ENCODE data around the gene STK16.

Gene STK16

GRCh38 chr2:219221957-219222518 lies 23.2 kb upstream of the STK16 start:
- no peaks in the 10 kb centered on the region for H3K9me3 ChIP-seq (replicated peaks in 1 of 2; ENCODE audit: control insufficient read depth in 2 of 2, insufficient read depth in 1 of 2, low read depth in 1 of 2, low read length in 2 of 2)
- no peak overlapping the region for H3K23ac ChIP-seq (ENCODE audit: low read depth, low read length, poor library complexity)

DNA sequence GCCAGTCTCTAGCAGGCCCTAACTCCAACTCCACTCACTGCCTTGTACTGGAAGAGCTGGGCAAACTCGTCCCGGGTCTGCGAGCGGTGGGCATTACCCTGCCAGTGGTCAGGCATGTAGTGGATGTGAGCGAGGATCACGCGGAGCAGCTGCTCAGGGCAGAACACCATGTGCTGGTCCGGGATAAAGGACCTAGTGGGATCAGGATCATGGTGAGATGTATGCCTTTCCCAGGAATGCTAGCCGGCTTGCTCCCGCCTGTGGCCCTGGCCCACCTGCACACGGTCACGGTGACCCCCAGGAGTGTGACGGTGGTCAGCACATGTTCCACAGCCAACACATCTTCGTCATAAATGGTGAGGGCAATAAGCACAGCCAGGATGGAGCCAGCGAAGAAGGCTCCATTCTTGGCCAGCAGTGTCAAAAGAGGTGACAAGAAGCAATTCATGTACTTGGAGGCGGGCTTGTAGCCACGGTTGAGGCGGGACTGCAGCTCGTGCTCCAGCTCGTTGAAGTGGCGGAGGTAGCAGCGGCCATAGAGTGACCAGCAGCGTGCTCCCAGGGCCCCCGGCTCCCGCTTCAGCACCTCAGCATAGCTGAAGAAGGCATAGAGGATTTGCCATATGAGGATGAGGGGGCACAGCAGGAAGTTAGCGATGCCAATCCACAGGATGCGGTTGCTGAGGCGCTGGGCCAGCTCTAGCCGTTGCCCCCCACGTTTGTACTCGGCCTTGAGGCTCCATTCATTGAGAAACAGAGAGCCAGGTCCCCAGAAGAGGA lies 21.3 kb upstream of the STK16 start:
- Histone ChIP-seq H4K91ac (ENCODE audit: low read depth, low read length, poor library complexity) (no peak overlapping the region), H3K36me3 (replicated peaks in 1 of 2; ENCODE audit: control insufficient read depth in 2 of 2, insufficient read depth in 2 of 2, low read length in 2 of 2) (peaks cover 49 to 75% of the 10 kb centered on the region in 2 donors), H2BK120ac (ENCODE audit: low read depth, low read length) (no peak overlapping the region), H3K79me1 (ENCODE audit: low read depth, low read length) (peaks cover 18% of the 10 kb centered on the region), H3K4ac (ENCODE audit: low read length) (no peak overlapping the region), H3K4me3 (ENCODE audit: low read length in 2 of 2) (no peak overlapping the region), H3K4me2 (ENCODE audit: insufficient read depth, low read length, poor library complexity, severe bottlenecking) (no peak overlapping the region), H3K14ac (ENCODE audit: low read length) (no peak overlapping the region), H2BK15ac (ENCODE audit: low read length) (no peak overlapping the region), H4K8ac (ENCODE audit: low read depth, low read length) (peak overlapping the region; percentile 97), H3K23ac (ENCODE audit: low read depth, low read length, poor library complexity) (peak overlapping the region; percentile 48), H3K9ac (ENCODE audit: low read depth, low read length, poor library complexity) (no peak overlapping the region), H2BK12ac (ENCODE audit: low read length) (no peak overlapping the region), H3K27ac (replicated peaks; ENCODE audit: low read length) (no peak overlapping the region), H3K27me3 (ENCODE audit: control insufficient read depth in 3 of 3, insufficient read depth in 3 of 3, low read depth in 1 of 3, low read length in 3 of 3) (no peaks in the 10 kb centered on the region), H2AK5ac (ENCODE audit: low read depth, low read length) (no peak overlapping the region), H2AFZ (ENCODE audit: low read length) (no peak overlapping the region), H3K9me3 (replicated peaks in 1 of 2; ENCODE audit: control insufficient read depth in 2 of 2, insufficient read depth in 1 of 2, low read depth in 1 of 2, low read length in 2 of 2) (no peaks in the 10 kb centered on the region), H3K4me1 (ENCODE audit: control insufficient read depth in 2 of 2, insufficient read depth in 1 of 2, low read depth in 1 of 2, low read length in 2 of 2) (peaks cover 9 to 13% of the 10 kb centered on the region in 2 donors), H2BK5ac (ENCODE audit: low read length) (no peak overlapping the region), H3K18ac (ENCODE audit: low read length) (no peak overlapping the region)
- no CpG with 5 or more reads among the region's 31 CpGs for WGBS, 2 donors (ENCODE audit: extremely low coverage in 2 of 2, insufficient read length in 2 of 2, insufficient replicate concordance in 1 of 2)
- no peak for DNase-seq (ENCODE audit: low spot score)

More at GRCh38 chr2:219221957-219222518, 23.2 kb upstream of the STK16 start:
- no peak overlapping the region for H2AFZ ChIP-seq (ENCODE audit: low read length)
- no peak overlapping the region for H3K4me3 ChIP-seq (ENCODE audit: low read length in 2 of 2)
- no peak overlapping the region for H2BK15ac ChIP-seq (ENCODE audit: low read length)
- H3K27ac ChIP-seq (replicated peaks; ENCODE audit: low read length) = no peak overlapping the region
- no peak overlapping the region for H2BK12ac ChIP-seq (ENCODE audit: low read length)
- no peak overlapping the region for H3K18ac ChIP-seq (ENCODE audit: low read length)
- H3K4ac ChIP-seq (ENCODE audit: low read length) = no peak overlapping the region
- no peak overlapping the region for H3K14ac ChIP-seq (ENCODE audit: low read length)
- H3K27me3 ChIP-seq (ENCODE audit: control insufficient read depth in 3 of 3, insufficient read depth in 3 of 3, low read depth in 1 of 3, low read length in 3 of 3) = no peaks in the 10 kb centered on the region
- peaks cover 5% of the 10 kb centered on the region for H3K79me1 ChIP-seq (ENCODE audit: low read depth, low read length)
- peaks cover 49 to 69% of the 10 kb centered on the region in 2 donors for H3K36me3 ChIP-seq (replicated peaks in 1 of 2; ENCODE audit: control insufficient read depth in 2 of 2, insufficient read depth in 2 of 2, low read length in 2 of 2)
- peak overlapping the region; percentile 66 for H2BK5ac ChIP-seq (ENCODE audit: low read length)
- no peak overlapping the region for H3K9ac ChIP-seq (ENCODE audit: low read depth, low read length, poor library complexity)
- H4K91ac ChIP-seq (ENCODE audit: low read depth, low read length, poor library complexity) = no peak overlapping the region
- no CpG with 5 or more reads among the region's 16 CpGs for WGBS, 2 donors (ENCODE audit: extremely low coverage in 2 of 2, insufficient read length in 2 of 2, insufficient replicate concordance in 1 of 2)
- no peak overlapping the region for H2BK120ac ChIP-seq (ENCODE audit: low read depth, low read length)
- no peak overlapping the region for H3K4me2 ChIP-seq (ENCODE audit: insufficient read depth, low read length, poor library complexity, severe bottlenecking)
- no peak overlapping the region for H4K8ac ChIP-seq (ENCODE audit: low read depth, low read length)
- no peak for DNase-seq (ENCODE audit: low spot score)
- peaks cover 7 to 12% of the 10 kb centered on the region in 2 donors for H3K4me1 ChIP-seq (ENCODE audit: control insufficient read depth in 2 of 2, insufficient read depth in 1 of 2, low read depth in 1 of 2, low read length in 2 of 2)
- H2AK5ac ChIP-seq (ENCODE audit: low read depth, low read length) = no peak overlapping the region

GRCh38 chr2:219225350-219225749 lies 19.9 kb upstream of the STK16 start:
- Histone ChIP-seq H3K79me1 (ENCODE audit: low read depth, low read length) (peaks cover 18% of the 10 kb centered on the region), H2BK12ac (ENCODE audit: low read length) (no peak overlapping the region), H4K8ac (ENCODE audit: low read depth, low read length) (no peak overlapping the region), H3K4me3 (ENCODE audit: low read length in 2 of 2) (no peak overlapping the region), H2BK120ac (ENCODE audit: low read depth, low read length) (no peak overlapping the region), H2BK5ac (ENCODE audit: low read length) (no peak overlapping the region), H3K4ac (ENCODE audit: low read length) (no peak overlapping the region), H3K36me3 (replicated peaks in 1 of 2; ENCODE audit: control insufficient read depth in 2 of 2, insufficient read depth in 2 of 2, low read length in 2 of 2) (peaks cover 43 to 65% of the 10 kb centered on the region in 2 donors), H2AFZ (ENCODE audit: low read length) (no peak overlapping the region), H3K18ac (ENCODE audit: low read length) (no peak overlapping the region), H2AK5ac (ENCODE audit: low read depth, low read length) (no peak overlapping the region), H3K27ac (replicated peaks; ENCODE audit: low read length) (no peak overlapping the region), H2BK15ac (ENCODE audit: low read length) (no peak overlapping the region), H3K4me1 (ENCODE audit: control insufficient read depth in 2 of 2, insufficient read depth in 1 of 2, low read depth in 1 of 2, low read length in 2 of 2) (peaks cover 4 to 6% of the 10 kb centered on the region in 2 donors), H3K14ac (ENCODE audit: low read length) (no peak overlapping the region), H3K9ac (ENCODE audit: low read depth, low read length, poor library complexity) (no peak overlapping the region), H3K9me3 (replicated peaks in 1 of 2; ENCODE audit: control insufficient read depth in 2 of 2, insufficient read depth in 1 of 2, low read depth in 1 of 2, low read length in 2 of 2) (no peaks in the 10 kb centered on the region), H4K91ac (ENCODE audit: low read depth, low read length, poor library complexity) (no peak overlapping the region), H3K4me2 (ENCODE audit: insufficient read depth, low read length, poor library complexity, severe bottlenecking) (no peak overlapping the region), H3K23ac (ENCODE audit: low read depth, low read length, poor library complexity) (no peak overlapping the region), H3K27me3 (ENCODE audit: control insufficient read depth in 3 of 3, insufficient read depth in 3 of 3, low read depth in 1 of 3, low read length in 3 of 3) (no peaks in the 10 kb centered on the region)
- WGBS, 2 donors (ENCODE audit: extremely low coverage in 2 of 2, insufficient read length in 2 of 2, insufficient replicate concordance in 1 of 2) = no CpG with 5 or more reads among the region's 3 CpGs
- DNase-seq (ENCODE audit: low spot score) = no peak

Measured in neuronal stem cell (in vitro differentiated cells).